GM19239 (cell line): Measurements from ENCODE around the gene FRAT1.

Experiments
- DNase-seq: peaks from one replicate; pipeline ENCODE4 v3.0.0; 2011; ENCODE audit warnings: low spot score; ENCODE audit not compliant: insufficient read length
- FAIRE-seq: peaks from 2 replicates; lab custom pipeline; 2011; peaks lifted over from hg19 to GRCh38; lab: Jason Lieb, UNC

Gene FRAT1

DNA sequence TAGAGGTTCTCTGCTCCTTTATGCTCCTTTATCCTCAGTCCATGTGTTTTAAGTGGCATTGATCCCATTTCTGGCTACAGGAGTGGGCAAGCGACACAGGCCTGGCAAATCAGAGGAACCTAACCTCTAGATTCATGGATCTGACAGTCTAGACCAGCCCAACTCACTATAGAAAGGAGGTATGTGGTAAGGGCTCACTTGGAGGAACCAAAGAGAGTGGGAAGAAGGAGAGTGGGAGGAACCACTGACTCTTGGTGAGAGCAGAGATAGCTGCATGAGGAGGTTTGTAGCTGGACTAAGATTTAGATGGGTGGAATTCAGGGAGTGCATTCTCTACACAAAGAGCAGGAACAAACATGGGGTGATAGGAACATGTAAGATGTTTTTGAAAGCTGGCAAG is 11.6 kb upstream of the FRAT1 start:
- no peak for FAIRE-seq
- DNase-seq, result no peak

DNA sequence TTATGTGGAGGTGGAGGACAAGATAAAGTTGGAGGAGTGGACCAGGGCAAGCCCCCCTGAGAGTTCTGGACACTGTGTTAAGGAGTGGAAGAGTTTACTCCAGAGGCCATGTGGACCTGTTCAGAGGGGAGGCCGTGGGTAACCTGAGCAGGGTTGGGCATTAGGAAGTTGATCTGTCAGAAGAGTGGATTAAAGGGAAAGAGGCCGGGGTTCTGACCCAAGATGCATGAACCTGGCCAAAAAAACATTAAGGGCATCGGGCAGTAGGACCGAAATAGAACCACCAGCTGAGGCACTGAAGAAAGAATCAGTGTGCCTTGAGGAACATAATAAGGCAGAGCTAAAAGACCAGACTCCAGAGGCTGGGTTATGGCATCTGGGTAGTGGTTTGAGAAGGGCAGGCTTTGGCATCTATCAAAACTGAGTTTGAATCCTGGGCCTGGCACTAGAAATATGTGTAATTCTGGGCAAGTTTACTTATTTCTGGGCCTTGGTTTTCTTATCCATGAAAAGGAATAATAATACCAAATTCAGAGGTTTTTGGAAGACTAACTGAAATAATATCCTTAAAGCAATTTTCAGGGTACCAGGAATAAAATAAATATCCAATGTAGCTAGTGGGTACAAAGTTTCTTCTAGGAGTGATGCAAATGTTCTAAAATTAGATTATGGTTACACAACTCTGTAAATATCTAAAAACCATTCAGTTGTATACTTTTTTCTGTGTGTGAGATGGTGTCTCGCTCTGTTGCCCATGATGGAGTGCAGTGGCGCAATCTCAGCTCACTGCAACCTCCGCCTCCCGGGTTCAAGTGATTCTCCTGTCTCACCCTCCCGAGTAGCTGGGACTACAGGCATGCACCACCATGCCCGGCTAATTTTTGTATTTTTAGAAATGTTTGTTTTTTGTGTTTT is 10.9 kb upstream of the FRAT1 start:
- DNase-seq (no peak), FAIRE-seq (no peak)

DNA sequence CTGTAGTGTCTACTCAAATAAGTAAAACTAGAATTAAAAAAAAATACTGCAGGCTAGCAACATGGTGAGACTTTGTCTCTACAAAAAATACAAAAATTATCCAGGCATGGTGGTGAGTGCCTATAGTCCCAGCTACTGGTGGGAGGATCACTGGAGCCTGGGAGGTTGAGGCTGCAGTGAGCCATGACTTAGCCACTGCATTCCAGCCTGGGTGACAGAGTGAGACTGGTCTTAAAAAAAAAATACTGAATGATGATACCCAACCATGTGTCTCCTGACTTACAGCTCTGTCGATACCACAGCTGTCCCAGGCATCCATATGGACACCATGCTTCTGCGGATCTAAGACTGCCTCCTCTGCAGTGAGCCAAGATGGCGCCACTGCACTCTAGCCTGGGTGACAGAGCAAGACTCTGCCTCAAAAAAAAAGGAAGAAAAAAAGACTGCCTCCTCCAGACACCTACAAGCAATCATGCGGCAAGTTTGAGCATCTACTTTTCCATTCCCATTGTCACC is 7.9 kb upstream of the FRAT1 start:
- DNase-seq (no peak), FAIRE-seq (no peak)

DNA sequence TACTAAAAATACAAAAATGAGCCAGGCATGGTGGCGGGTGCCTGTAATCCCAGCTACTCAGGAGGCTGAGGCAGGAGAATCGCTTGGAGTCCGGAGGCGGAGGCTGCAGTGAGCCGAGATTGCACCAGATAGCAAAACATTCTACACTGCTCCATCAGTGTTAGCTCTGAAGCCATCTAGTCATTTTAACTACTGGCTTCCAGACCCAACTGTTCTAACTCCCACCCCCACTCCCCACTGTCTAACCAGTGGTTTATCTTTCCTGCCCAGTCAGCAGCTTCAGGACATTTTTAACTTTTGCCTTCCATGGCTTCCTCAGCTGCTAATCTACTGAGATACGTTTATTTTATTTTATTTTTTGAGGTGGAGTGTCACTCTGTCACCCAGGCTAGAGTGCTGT is 6.2 kb upstream of the FRAT1 start:
- DNase-seq (no peak), FAIRE-seq (no peak)

DNA sequence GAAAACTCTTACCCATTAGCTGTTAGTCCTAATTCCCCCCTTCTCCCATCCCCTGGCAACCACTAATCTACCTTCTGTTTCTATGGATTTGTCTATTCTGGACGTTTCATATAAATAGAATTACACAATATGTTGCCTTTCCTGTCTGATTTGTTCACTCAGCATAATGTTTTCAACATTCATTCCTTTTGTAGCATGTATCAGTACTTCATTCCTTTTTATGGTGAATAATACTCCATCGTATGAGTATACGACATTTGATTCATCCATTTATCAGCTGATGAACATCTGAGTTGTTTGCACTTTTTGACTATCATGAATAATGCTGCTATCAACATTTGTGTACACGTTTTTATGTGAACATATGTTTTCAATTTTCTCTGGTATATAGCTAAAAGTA is 4.4 kb upstream of the FRAT1 start:
- FAIRE-seq (no peak), DNase-seq (no peak)

- no peak for DNase-seq
- no peak for FAIRE-seq
These were observed 804 bp downstream of the FRAT1 start for GRCh38 chr10:97319671-97320479.

DNA sequence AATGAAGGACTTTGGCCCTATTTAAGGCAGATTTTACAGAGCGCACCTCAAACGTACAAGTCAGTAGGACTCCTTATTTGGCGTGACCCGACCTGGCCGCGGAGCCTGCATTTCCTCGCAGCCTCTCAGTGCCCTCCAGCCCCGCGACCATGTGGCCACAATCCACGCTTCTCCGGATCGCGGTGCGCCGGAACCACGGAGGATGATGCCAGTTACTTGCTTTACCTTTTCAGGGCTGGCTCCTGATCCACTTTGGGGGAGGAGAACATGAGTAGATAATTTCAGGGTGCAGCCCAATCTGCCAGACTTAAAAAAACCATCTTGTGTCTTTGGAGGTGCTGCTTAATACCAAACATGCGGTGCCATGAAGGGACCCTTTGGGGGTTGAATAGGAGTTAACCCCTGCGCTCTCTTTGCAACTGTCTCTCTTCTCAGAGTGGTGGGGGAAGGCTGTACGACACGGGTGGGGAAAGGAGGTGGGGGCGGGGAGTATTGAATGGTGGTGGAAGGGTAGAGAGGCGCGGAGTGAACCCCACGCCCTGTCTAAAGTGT is 1.5 kb downstream of the FRAT1 start:
- FAIRE-seq, result no peak

GRCh38 chr10:97321032-97321803 is 2.1 kb downstream of the FRAT1 start:
- FAIRE-seq, result no peak

More for the DNA sequence above, 1.5 kb downstream of the FRAT1 start:
- DNase-seq, result no peak

DNA sequence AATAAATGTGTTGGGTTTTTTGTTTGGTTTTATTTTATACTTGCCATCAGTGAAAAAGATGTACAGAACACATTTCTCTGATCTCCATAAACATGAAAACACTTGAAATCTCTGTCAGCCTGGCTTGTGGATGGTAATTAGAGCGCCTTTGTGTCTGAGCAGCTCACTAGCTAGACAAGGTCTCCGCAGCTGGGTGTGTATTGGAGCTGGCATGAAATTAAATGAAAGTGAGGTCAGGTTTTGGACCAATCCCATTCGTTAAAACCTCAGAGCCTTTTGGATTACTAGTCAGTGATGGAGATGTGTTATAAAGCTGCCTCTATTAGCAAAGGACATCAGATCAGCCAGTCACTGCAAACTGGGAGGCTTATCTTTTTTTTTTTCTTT is 2.7 kb downstream of the FRAT1 start:
- no peak for DNase-seq

More at GRCh38 chr10:97321032-97321803, 2.1 kb downstream of the FRAT1 start:
- no peak for DNase-seq

DNA sequence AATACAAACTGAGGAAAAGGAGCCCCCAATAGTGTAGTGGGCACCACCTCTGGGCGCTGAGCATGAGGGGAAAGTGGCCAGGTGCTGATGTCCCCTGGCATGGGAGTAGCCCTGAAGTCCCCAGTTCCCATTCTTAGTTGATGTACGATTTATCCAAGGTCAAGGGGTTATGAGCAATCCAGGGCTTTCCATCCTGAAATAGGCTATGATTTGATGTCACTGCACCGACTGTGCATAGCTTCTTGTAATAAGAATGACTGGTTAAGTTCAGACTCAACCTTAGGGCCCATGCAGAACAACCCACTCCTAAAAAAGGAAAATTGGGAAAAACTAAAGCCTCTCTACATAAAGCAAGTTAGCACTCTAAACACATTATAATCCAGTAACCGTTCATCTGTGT is 4.4 kb downstream of the FRAT1 start:
- DNase-seq (no peak), FAIRE-seq (no peak)

More for the DNA sequence above, 2.7 kb downstream of the FRAT1 start:
- no peak for FAIRE-seq

DNA sequence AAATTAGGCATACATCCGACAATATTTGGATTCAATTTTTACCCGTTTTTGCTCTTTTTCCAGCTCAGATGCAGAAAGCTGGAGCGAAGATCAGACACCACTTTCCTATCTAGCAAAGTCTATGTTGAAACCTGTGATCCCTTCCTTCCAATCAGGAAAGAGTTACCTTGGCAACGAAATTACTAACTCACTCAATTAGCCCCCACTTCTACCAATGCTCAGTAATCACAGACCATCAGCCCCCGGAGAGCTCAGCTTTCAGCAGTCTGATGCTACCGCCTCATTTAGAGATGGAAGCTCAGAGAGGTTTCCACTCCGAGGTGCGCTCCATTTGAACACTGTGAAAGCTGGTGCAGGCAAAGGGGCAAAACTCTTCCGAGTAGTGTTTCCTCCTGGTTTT is 6.7 kb downstream of the FRAT1 start:
- FAIRE-seq (no peak), DNase-seq (no peak)

DNA sequence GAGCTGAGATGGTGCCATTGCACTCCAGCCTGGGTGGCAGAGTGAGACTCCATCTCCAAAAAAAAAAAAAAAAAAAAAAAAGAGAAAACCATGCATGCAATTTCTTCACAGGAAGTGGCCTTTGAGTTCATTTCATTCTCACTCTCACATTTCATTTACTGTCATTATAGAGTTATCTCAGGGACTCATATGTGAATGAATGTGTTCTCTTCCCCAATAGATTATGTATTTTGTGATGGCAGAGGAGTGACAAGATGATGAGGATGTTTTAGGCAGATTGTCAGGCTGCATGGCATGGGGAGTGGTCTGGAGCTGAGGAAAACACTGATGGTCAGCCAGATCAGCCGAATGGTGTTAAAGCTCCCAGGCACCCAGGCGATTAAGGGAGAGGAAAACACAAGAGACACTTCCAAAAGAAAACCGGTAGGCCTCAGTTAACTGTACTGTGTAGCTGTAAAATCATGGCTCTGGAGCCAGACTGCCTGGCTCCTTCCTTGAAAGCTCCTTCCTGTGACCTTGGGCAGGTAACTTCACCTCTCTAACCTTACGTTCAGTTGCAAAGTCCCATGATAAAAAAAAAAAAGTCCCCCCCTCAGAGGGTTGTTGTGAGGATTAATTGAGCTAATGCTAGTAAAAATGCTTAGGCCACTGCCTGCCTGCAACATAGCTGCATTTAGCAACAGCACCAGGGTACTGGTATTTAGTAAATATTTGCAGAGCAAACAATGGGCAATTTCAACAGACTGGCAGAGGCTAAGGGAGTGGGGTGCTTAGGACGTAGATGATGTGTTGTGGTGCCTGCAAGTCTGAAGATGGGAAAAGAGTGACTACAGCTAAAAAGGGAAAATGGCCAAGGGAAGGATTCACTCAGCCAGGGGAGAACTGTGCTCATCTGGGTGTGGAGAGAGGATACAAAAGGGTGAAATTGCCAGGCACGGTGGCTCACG is 8.6 kb downstream of the FRAT1 start:
- DNase-seq (no peak), FAIRE-seq (no peak)

- no peak for FAIRE-seq
- no peak for DNase-seq
These were observed 9.8 kb downstream of the FRAT1 start for GRCh38 chr10:97328646-97329453.

GRCh38 chr10:97329766-97330165 is 10.7 kb downstream of the FRAT1 start:
- no peak for FAIRE-seq
- DNase-seq, result no peak

- FAIRE-seq, result no peak
- DNase-seq, result no peak
These were observed 12.2 kb downstream of the FRAT1 start for GRCh38 chr10:97331153-97331703.

- FAIRE-seq (no peak), DNase-seq (no peak)
These were observed 13.7 kb downstream of the FRAT1 start for GRCh38 chr10:97332591-97333350.

DNA sequence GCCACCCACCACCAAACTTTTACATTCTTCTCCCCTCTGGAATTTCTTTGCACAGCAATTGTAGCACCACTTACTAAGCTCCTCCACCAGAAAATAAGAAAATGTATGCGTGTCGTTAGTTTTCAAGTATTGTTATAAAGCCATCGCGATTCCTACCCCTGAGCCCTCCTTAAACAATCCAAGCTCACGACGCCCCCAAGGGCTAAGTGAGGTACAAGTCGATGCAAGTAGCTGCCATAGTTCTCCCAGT is 14.2 kb downstream of the FRAT1 start:
- FAIRE-seq, result peak; percentile 14
- no peak for DNase-seq
